NK-92 (cell line): ENCODE measurements around the gene RFPL4A.
"Not testable (repeated sequence)": the region's sequence is repeated elsewhere in the genome, so short reads cannot be mapped to it uniquely, and the experiment has no call there.

ENCODE experiments used
- DNase-seq: peaks from one replicate; lab custom pipeline; 2025; ENCODE audit not compliant: unreplicated experiment; lab: John Stamatoyannopoulos, UW

Gene RFPL4A

DNA sequence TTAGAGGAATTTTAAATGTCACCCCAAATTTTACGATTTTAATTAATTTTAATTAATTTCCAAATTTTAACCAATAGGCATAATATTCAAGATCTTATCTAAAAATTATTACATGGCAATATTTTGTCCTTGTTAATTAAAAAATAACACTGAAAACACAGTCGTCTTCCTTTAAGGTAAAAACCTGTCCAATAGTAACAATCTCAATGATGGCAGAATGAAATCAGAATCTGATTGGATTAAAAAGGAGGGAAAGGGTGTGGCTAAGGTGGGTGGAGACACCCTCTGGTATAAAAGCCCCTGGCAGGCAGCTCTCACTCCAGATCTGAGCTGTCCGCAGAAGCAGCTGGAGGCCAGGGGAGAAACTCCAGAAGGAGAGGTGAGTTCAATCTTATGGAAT lies at the start of gene RFPL4A:
TSS of gene RFPL4A (plus strand) at position 301 of the 400 bp plus-strand sequence. CDS start 2,704 bp downstream, outside the sequence.
- DNase-seq, result not testable (repeated sequence)

DNA sequence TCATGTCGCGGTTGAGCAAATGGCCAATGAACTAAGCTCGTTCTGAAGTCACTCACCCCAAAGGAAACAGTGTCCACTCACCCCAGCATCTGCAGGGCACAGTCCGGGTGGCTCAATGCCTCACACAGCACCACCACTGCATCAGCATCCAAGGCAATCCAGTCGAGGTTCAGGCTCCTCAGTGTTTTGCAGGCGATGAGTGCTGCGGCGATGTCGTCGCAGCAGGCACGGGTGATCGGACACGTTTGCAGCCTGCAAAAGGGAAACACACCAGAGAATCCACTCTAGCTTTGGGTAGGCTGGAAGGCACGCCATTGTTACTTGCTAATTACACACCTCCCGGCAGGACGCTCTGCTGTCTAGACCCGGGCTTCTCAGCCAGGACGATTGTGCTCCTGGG lies 47.2 kb upstream of the RFPL4A start:
- DNase-seq, result no peak

DNA sequence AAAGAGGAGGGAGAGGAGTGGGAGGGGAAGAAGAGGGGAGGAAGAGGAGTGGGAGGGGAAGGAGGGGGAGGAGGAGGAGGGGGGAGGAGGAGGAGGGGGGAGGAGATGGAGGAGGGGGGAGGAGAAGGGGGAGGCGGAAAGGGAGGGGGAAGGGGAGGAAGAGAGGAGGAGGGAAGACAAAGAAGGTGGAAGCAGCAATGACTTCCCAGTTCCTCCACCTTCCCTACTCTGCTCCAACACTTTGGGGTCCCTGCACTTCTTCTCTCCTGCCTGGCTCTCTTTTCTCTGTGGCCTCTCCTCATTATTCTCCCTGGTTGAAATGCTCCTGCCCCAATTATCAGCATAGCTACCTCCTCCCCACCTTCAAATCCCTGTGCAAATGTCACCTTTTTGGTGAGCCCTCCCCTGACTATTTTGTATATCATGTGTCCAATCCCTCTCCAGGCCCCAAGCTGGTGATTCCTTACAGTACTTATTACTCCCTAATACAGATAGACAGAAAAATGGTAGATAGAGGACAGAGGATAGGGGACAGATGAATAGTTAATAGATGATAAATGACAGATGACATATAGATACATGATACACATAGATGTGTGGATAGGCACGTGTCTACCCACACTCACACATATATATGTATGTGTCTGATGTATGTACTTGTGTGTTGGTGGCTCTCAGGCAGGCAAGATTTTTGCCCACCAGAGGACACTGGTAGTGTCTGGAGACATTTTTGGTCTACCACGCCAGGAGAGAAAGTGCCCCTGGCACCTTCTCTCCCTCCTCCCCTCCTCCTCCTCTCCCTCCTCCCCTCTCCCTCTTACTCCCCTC lies 45.9 kb upstream of the RFPL4A start:
- no peak for DNase-seq

DNA sequence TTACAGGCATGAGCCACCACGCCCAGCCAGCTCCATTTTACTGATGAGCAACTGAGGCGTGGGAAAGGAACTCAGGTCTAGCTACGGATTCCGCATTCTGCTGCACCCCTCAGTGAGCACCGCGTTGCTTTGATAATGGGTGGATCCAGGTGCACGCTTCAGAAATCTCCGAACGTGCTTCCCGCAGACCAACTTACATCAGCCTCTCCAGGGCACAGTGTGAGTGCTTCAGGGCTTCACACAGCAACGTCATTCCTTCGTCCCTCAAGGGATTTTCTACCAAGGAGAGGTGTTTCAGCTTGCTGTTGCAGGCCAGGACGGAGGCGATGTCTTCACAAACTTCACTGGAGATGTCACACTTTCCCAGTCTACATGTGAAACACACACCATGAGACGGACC lies 42.4 kb upstream of the RFPL4A start:
- no peak for DNase-seq

DNA sequence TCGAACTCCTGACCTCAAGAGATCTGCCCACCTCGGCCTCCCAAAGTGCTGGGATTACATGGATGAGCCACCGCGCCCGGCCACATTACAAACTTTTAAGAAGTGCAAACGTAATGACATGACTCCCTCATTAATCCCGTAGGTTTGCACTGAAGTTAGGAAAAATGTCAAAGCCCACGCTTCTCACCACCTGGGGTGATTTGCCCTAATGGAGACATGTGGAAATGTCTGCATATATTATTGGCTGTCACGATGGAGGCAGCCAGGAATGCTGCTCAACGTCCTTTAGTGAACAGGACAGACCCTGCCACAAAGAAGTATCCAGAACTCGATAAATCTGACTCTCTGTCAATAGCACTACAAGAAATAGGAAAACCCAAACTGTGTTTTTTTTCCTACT lies 41.6 kb upstream of the RFPL4A start:
- DNase-seq, result no peak

DNA sequence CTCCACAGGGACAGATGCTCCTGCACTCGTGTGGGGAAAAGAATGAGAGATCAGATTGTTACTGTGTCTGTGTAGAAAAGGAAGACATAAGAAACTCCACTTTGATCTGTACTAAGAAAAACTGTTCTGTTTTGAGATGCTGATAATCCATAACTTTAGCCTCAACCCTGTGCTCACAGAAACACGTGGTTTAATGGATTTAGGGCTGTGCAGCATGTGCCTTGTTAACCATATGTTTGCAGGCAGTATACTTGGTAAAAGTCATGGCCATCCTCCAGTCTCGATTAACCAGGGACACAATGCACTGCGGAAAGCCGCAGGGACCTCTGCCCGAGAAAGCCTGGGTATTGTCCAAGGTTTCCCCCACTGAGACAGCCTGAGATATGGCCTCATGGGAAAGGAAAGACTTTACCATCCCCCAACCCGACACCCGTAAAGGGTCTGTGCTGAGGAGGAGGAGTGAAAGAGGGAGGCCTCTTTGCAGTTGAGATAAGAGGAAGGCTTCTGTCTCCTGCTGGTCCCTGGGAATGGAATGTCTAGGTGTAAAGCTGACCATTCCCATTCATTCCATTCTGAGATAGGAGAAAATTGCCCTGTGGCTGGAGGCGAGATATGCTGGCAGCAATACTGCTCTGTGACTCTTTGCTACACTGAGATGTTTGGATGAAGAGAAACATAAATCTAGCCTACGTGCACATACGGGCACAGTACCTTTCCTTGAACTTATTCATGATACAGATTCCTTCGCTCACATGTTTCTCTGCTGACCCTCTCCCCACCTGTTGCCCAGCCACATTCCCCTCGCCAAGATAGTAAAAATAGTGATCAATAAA lies 40.8 kb upstream of the RFPL4A start:
- not testable (repeated sequence) for DNase-seq

DNA sequence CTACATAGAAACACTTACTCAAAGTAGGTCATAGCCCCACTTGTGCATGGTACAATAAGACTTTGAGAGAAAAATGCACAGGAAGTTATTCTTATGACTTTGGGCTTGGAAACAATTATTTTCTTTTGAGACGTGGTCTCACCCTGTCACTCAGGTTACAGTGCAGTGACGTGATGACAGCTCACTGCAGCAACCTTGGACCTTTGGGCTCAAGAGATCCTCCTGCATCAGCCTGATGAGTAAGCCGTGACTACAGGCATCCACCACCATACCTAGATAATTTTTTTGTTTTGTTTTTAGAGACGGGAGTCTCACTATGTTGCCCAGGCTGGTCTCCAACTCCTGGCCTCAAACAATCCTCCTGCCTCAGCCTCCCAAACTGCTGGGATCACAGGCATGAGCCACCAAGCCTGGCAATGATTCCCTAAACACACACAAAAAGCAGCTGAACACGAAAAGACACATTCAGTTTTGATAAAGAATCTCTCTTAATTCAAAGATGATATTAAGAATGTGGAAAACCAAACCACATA lies 38.6 kb upstream of the RFPL4A start:
- DNase-seq, result no peak

DNA sequence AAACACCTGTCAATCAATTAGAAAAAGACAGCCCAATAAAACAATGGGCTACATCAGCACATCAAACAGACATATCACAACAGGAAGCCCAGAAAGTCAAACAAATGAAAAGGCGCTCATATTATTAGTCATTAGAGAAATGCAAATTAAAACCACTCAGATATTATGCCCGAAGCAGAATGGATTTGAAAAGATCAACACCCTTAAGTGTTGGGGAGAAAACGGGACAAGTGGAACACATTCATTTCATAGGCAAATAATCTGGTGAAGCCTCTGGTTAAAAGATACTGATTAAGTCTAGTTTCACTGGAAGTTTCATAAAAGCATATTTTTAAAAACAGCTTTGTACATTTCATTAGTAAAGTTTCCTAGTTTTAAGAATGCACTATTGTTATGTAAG lies 38.1 kb upstream of the RFPL4A start:
- no peak for DNase-seq

DNA sequence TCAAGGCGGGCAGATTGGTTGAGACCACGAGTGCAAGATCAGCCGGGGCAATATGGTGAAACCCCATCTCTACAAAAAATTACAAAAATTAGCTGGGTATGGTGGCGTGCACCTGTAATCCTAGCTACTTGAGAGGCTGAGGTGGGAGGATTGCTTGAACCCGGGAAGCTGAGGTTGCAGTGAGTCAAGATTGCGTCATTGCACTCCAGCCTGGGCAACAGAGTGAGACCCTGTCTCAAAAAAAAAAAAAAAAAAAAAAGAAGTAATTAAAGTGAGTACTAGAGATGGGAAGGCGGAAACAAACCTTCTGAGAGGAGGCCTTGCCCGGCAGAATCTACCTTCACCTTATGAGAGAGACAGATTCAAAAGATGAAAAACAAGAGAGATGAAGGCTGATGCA lies 35.4 kb upstream of the RFPL4A start:
- no peak for DNase-seq

DNA sequence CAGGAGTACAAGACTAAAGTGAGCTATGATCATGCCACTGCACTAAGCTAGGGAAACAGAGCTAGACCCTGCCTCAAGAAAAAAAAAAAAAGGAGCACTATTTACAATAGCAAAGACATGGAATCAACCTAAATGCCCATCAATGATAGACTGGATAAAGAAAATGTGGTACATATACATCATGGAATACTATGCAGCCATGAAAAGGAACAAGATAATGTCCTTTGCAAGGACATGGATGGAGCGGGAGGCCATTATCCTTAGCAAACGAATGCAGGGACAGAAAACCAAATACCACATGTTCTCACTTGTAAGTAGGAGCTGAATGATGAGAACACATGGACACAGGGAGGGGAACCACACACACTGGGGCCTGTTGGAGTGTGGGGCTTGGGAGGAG lies 28.5 kb upstream of the RFPL4A start:
- not testable (repeated sequence) for DNase-seq

DNA sequence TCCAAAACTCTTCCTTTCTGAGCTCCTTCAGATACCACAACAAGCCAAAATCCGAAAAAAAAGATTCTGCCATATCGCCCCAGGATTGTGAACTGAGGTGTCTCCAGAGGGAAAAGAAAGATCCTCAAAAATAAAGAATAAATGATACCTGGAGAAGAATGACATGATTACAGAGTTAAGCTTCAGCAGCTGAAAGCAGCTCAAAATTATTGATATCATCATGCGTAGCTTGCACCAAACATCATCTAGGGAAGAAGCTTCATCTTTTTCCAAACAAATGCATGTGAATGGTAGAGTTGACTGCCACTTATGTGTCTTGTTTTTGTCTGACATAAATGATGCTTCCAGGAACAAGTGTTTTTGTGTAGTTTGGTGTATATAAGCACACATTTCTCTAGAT lies 20.6 kb upstream of the RFPL4A start, which contains the start of gene NLRP9:
TSS of gene NLRP9 (minus strand) at position 101 of the 400 bp plus-strand sequence. CDS start at position 73, 28 bp downstream.
- DNase-seq, result no peak

DNA sequence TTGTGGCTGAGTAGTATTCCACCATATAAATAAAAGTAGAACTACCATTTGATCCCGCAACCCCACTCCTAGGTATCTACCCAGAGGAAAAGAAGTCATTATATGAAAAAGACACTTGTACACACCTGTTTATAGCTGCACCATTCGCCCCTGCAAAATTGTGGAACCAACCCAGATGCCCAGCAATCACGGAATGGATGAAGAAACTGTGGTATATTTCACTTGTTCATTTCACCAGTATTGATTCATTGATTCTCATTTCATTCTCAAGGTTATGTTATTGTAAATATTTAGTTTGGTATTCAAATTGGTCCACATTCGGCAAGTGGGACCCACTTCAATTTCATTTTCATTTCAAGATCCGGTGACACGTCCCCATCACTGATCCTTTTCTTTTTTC lies 8.2 kb upstream of the RFPL4A start:
- no peak for DNase-seq

DNA sequence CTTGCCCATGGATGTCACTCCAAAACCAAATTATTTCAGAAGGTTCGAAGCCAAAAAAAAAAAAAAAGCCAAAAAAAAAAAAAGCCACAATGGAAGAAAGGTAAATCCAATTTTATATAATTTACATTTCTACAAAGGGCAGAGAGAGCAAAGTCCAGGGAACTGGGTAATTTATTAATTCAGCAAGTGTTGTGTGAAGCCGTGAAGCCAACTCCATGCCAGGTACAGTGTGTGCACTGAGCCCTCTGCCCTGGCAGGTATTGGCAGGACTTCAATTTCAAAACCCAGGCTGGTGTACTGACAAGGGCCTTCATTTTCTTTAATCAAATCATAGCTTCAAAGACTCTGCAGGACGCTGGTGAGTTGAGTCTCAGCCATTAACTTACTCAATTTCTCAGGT lies 5.5 kb upstream of the RFPL4A start:
- DNase-seq, result no peak

DNA sequence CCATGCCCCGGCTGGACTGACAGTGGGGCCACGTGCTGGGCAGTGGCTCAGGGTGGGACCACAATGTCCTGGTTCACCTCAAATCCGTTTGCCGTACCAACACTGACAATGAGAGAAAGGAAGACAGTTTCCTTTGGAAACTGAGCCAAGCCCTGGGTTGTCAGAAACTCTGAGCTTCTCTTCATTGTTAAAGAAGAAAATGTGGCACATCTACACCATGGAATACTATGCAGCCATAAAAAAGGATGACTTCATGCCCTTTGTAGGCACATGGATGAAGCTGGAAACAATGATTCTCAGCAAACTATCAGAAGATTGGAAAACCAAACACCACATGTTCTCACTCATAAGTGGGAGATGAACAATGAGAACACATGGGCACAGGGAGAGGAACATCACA lies 2.1 kb upstream of the RFPL4A start:
- DNase-seq, result not testable (repeated sequence)

DNA sequence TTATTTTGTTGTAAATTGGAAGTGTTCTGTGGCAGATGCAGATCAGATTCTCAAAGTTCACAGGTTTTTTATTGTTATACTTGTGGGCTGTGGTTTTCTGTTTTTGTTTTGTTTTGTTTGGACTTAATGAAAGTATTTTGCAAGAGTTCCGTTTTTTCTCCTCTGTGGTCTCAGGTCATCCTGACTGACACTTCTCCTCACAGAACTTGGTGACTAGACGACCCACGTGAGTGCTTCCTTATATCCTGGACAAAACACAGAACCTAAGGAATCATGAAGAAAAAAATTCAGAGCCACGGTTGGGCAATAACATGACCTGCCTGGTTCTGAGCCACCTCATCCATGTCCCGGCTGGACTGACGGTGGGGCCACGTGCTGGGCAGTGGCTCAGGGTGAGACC lies 7.6 kb downstream of the RFPL4A start:
- DNase-seq, result no peak

DNA sequence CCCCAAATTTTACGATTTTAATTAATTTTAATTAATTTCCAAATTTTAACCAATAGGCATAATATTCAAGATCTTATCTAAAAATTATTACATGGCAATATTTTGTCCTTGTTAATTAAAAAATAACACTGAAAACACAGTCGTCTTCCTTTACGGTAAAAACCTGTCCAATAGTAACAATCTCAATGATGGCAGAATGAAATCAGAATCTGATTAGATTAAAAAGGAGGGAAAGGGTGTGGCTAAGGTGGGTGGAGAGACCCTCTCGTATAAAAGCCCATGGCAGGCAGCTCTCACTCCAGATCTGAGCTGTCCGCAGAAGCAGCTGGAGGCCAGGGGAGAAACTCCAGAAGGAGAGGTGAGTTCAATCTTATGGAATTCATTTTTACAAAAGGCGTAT lies 9.9 kb downstream of the RFPL4A start, which contains the start of gene RFPL4AL1:
TSS of gene RFPL4AL1 (plus strand) at position 301 of the 400 bp plus-strand sequence. CDS start 2,687 bp downstream, outside the sequence.
- not testable (repeated sequence) for DNase-seq

DNA sequence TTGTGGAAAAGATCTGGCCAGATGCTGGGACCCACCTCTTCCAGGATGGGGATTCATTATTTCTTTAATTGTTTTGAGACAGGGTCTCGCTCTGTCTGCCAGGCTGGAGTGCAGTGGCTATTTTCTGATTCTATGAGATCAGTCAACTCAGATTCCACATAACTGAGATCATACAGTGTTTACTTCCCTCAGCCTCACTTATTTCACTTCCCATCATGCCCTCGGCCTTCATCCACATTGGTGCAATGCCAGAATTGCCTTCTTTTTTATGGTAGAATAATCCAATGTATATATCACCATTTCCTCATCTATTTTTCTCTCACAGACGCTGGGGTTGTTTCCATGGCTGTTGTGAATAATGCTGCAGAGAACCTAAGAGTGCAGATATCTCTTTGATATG lies 10.7 kb downstream of the RFPL4A start:
- DNase-seq, result not testable (repeated sequence)

DNA sequence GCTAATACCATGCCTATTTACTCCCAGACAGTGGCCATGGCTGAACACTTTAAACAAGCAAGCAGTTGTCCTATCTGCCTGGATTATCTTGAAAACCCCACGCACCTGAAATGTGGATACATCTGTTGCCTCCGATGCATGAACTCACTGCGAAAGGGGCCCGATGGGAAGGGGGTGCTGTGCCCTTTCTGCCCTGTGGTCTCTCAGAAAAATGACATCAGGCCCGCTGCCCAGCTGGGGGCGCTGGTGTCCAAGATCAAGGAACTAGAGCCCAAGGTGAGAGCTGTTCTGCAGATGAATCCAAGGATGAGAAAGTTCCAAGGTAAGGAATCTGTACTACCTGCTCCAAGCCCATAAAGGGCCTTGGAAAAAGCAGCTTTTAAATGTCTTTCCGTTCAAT lies 18.6 kb downstream of the RFPL4A start:
- DNase-seq, result no peak

DNA sequence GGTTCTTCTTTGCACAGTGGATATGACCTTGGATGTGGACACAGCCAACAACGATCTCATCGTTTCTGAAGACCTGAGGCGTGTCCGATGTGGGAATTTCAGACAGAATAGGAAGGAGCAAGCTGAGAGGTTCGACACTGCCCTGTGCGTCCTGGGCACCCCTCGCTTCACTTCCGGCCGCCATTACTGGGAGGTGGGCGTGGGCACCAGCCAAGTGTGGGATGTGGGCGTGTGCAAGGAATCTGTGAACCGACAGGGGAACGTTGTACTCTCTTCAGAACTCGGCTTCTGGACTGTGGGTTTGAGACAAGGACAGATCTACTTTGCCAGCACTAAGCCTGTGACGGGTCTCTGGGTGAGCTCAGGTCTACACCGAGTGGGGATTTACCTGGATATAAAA lies 19.4 kb downstream of the RFPL4A start:
- no peak for DNase-seq

DNA sequence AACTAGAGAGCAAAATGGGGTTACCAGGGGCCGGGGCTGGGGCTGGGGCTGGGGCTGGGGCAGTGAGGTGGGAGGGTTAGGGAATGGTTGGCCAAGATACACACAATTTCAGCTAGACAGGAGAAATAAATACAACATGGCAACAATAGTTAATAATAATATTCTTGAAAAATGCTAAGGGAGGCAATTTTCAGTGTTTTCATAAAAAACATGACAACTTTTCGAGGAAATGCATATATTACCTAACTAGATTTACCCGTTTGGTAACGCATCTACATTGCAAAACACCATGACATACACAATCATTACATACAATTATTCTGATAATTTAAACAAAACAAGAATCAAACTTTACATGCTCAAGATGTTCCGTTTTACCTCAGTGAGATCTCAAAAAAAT lies 22.2 kb downstream of the RFPL4A start:
- no peak for DNase-seq

DNA sequence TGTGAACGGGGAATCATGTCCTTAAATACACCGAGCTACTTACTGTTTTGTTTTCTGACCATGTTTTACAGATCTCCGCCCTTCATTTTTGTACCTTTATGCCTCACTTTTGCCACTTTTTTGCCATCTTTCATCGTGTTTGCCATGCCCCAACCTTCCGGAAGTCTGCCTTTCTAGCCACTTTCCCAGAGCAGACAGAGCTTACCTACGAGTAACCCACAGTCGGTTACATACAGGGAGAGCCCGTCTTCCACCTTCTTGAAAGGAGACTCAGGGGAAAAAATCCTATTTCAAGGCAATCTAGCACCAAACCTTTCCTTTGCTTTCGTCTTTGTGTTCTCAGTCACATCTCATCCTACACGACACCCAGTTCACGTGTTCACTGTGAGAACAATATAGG lies 36.1 kb downstream of the RFPL4A start:
- DNase-seq, result no peak

DNA sequence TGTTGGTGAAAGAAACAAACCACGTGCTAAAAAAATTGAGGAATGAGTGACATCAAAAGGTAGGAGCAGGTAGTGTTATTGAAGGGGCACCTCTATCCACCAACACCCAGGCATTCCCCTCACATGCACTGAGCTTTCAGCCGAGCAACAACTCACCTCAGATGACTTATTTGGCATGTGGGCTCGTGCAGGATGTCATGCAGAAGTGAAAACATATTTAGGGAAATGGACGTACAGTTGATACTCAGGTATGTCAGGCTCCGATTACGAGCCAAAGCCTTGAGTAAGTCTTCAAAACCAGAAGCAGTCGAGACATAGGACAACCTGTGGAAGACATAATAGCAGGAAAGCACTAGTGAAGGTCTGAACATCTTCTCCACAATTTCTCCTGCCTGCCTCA lies 42.5 kb downstream of the RFPL4A start:
- DNase-seq, result no peak
